Medulla oblongata (tissue), 1 donor: ENCODE data around the gene FMNL3.
A peak's percentile ranks its signal among the peaks of the same experiment; 100 is the strongest.

Experiments
- DNase-seq: peaks from one replicate; pipeline ENCODE4 v3.0.0-alpha.2; 2015; ENCODE audit errors: extremely low spot score

FMNL3 gene

GRCh38 chr12:49652921-49653520, 54.2 kb downstream of the FMNL3 start:
- no peak for DNase-seq

- DNase-seq = no peak
Observed at GRCh38 chr12:49651855-49652254, 55.4 kb downstream of the FMNL3 start.

GRCh38 chr12:49649892-49650291, 57.3 kb downstream of the FMNL3 start:
- no peak for DNase-seq

GRCh38 chr12:49649445-49649844, 57.8 kb downstream of the FMNL3 start:
- no peak for DNase-seq

- DNase-seq = no peak
Observed at GRCh38 chr12:49648712-49649003, 58.5 kb downstream of the FMNL3 start.

- DNase-seq = no peak
Observed at GRCh38 chr12:49647827-49648711, 59.1 kb downstream of the FMNL3 start.

- DNase-seq = no peak
Observed at GRCh38 chr12:49646871-49647654, 60.1 kb downstream of the FMNL3 start.

- no peak for DNase-seq
Observed at GRCh38 chr12:49646331-49646830, 60.8 kb downstream of the FMNL3 start.

- no peak for DNase-seq
Observed at GRCh38 chr12:49645146-49646039, 61.8 kb downstream of the FMNL3 start.

GRCh38 chr12:49644620-49644994, 62.6 kb downstream of the FMNL3 start:
- DNase-seq = peak; percentile 93

GRCh38 chr12:49643961-49644619, 63.1 kb downstream of the FMNL3 start:
- DNase-seq = no peak

- no peak for DNase-seq
Observed at GRCh38 chr12:49643135-49643534, 64.1 kb downstream of the FMNL3 start.

- DNase-seq = no peak
Observed at GRCh38 chr12:49642370-49642802, 64.8 kb downstream of the FMNL3 start.

GRCh38 chr12:49641748-49642369, 65.3 kb downstream of the FMNL3 start:
- DNase-seq = no peak

GRCh38 chr12:49636979-49637755, 70.0 kb downstream of the FMNL3 start:
- DNase-seq = peak; percentile 84

GRCh38 chr12:49636574-49636973, 70.6 kb downstream of the FMNL3 start:
- DNase-seq = no peak

- DNase-seq = no peak
Observed at GRCh38 chr12:49635656-49636055, 71.5 kb downstream of the FMNL3 start.

GRCh38 chr12:49635036-49635435, 72.2 kb downstream of the FMNL3 start:
- no peak for DNase-seq

- DNase-seq = no peak
Observed at GRCh38 chr12:49633703-49634345, 73.4 kb downstream of the FMNL3 start.
